ENCODE measurements around the gene WLS.
"Not testable (repeated sequence)": the region's sequence is repeated elsewhere in the genome, so short reads cannot be mapped to it uniquely, and the experiment has no call there.

The WLS gene

GRCh38 chr1:68162761-68163160 is 69.6 kb downstream of the WLS start:
- no peak for DNase-seq

GRCh38 chr1:68161672-68162071 is 70.7 kb downstream of the WLS start:
- not testable (repeated sequence) for DNase-seq

GRCh38 chr1:68160935-68161334 is 71.4 kb downstream of the WLS start:
- not testable (repeated sequence) for DNase-seq

GRCh38 chr1:68160021-68160420 is 72.3 kb downstream of the WLS start:
- no peak for DNase-seq

GRCh38 chr1:68158837-68159236 is 73.5 kb downstream of the WLS start:
- no peak for DNase-seq

GRCh38 chr1:68157416-68157815 is 74.9 kb downstream of the WLS start:
- no peak for DNase-seq

- DNase-seq, result no peak
Measured at GRCh38 chr1:68151690-68152089, 80.6 kb downstream of the WLS start.

- no peak for DNase-seq
Measured at GRCh38 chr1:68149907-68150306, 82.4 kb downstream of the WLS start.

GRCh38 chr1:68149110-68149798 is 83.1 kb downstream of the WLS start:
- no peak for DNase-seq

GRCh38 chr1:68148631-68149030 is 83.7 kb downstream of the WLS start:
- DNase-seq, result no peak

- DNase-seq, result no peak
Measured at GRCh38 chr1:68147534-68148171, 84.7 kb downstream of the WLS start.

- no peak for DNase-seq
Measured at GRCh38 chr1:68145418-68146126, 86.8 kb downstream of the WLS start.

- DNase-seq, result no peak
Measured at GRCh38 chr1:68144856-68145255, 87.5 kb downstream of the WLS start.

- DNase-seq, result no peak
Measured at GRCh38 chr1:68143633-68144032, 88.7 kb downstream of the WLS start.

- DNase-seq, result no peak
Measured at GRCh38 chr1:68142461-68142860, 89.9 kb downstream of the WLS start.

GRCh38 chr1:68142036-68142435 is 90.3 kb downstream of the WLS start:
- DNase-seq, result no peak

- DNase-seq, result peak; percentile 64
Measured at GRCh38 chr1:68141071-68142021, 91.0 kb downstream of the WLS start.

- peak; percentile 29 for DNase-seq
Measured at GRCh38 chr1:68140536-68140935, 91.8 kb downstream of the WLS start.

GRCh38 chr1:68136187-68136586 is 96.1 kb downstream of the WLS start:
- no peak for DNase-seq

GRCh38 chr1:68132426-68133130 is 99.7 kb downstream of the WLS start:
- DNase-seq, result peak; percentile 45

- no peak for DNase-seq
Measured at GRCh38 chr1:68131261-68131660, 101.1 kb downstream of the WLS start.

GRCh38 chr1:68129536-68130250 is 102.6 kb downstream of the WLS start:
- no peak for DNase-seq
